ENCODE data around the gene OR9Q1.

- TF ChIP-seq EZH2 (IDR thresholded peaks at IDR 0.05; ENCODE audit: low read depth, unreplicated experiment) (no peak), POLR2AphosphoS5 (IDR thresholded peaks at IDR 0.05; ENCODE audit: low read depth) (no peak), CTCF (conservative IDR thresholded peaks at IDR 0.05; ENCODE audit: low read depth in 2 of 2) (no peak), EZH2phosphoT487 (IDR thresholded peaks at IDR 0.05; ENCODE audit: unreplicated experiment) (no peak), REST (IDR thresholded peaks at IDR 0.05; ENCODE audit: unreplicated experiment) (no peak), JUNB (IDR thresholded peaks at IDR 0.05; ENCODE audit: unreplicated experiment) (no peak), ZNF331 (CRISPR knock-in tag; IDR thresholded peaks at IDR 0.05; ENCODE audit: low read depth) (no peak), ZNF114 (CRISPR knock-in tag; IDR thresholded peaks at IDR 0.05) (no peak), STAT1 (IDR thresholded peaks at IDR 0.05; ENCODE audit: unreplicated experiment) (no peak), ZNF462 (CRISPR knock-in tag; IDR thresholded peaks at IDR 0.05) (no peak), CREB1 (CRISPR knock-in tag; IDR thresholded peaks at IDR 0.05; ENCODE audit: low read depth) (no peak), NANOG (IDR thresholded peaks at IDR 0.05; ENCODE audit: borderline replicate concordance) (no peak), ETS1 (IDR thresholded peaks at IDR 0.05) (no peak)
These were observed 46.0 kb upstream of the OR9Q1 start for GRCh38 chr11:57977709-57978108.

All from GM23338 (cell line).